GM12878 (cell line): ENCODE data around the gene ZNF785.

Experiments used
- CREB1 ChIP-seq: IDR thresholded peaks from 2 replicates; pipeline ENCODE4 v1.6.1; 2012; ENCODE audit warnings: low read depth, mild to moderate bottlenecking, inconsistent platforms
- CTCF ChIP-seq, 3 experiments: IDR thresholded peaks in 2 of 3; conservative IDR thresholded peaks in 1 of 3; 2 replicates each; pipeline ENCODE4 v1.5.1; 2011; ENCODE audit warnings: low read depth in 3 of 3, low read length in 3 of 3, mild to moderate bottlenecking in 3 of 3, control low read depth in 2 of 3, moderate library complexity in 2 of 3, inconsistent platforms in 1 of 3, mixed read lengths in 1 of 3; ENCODE audit not compliant: control insufficient read depth in 2 of 3, insufficient read depth in 1 of 3; ENCODE audit errors: extremely low read depth in 1 of 3
- FOXM1 ChIP-seq: IDR thresholded peaks from 2 replicates; pipeline ENCODE4 v1.6.1; 2012; ENCODE audit warnings: low read depth, mild to moderate bottlenecking, inconsistent platforms, low read length, moderate library complexity
- POLR2AphosphoS2 ChIP-seq: IDR thresholded peaks from 2 replicates; pipeline ENCODE4 v1.6.1; 2011; ENCODE audit warnings: low read depth, mild to moderate bottlenecking, low read length, improper control_type of control experiment, moderate library complexity
- SP1 ChIP-seq: IDR thresholded peaks from one replicate; pipeline ENCODE4 v1.6.1; 2011; ENCODE audit warnings: low read depth, low read length
- USF2 ChIP-seq: IDR thresholded peaks from 2 replicates; pipeline ENCODE4 v1.6.1; 2011; ENCODE audit warnings: low read depth, low read length, improper control_type of control experiment, borderline replicate concordance

DNA sequence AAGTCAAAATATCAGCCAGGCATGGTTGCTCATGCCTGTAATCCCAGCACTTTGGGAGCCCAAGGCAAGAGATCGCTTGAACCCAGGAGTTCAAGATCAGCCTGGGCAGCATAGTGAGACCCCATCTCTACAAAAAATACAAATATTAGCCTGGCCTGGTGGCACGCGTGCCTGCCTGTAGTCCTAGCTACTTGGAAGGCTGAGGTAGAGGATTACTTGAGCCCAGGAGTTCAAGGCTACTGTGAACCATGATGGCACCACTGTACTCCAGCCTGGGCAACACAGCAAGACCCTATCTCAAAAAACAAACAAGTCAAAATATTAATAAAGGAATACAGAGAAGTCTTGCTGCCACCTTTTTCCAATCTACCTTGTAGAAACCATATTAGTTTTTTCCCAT lies 20.5 kb upstream of the ZNF785 start:
- TF ChIP-seq USF2 (no peak), POLR2AphosphoS2 (no peak), CTCF (IDR thresholded peaks at IDR 0.05 in 2 of 3, conservative IDR thresholded peaks at IDR 0.05 in 1 of 3; ENCODE audit: control insufficient read depth in 2 of 3, extremely low read depth in 1 of 3, insufficient read depth in 1 of 3, low read depth in 3 of 3, low read length in 3 of 3) (no peak), CREB1 (no peak), FOXM1 (no peak), SP1 (no peak)
